HTR-8/SVneo (cell line): ENCODE data around the gene PDCD10.
A peak's percentile ranks its signal among the peaks of the same experiment; 100 is the strongest.

Experiments used
- DNase-seq: peaks from one replicate; pipeline ENCODE4 v3.0.0; 2011; ENCODE audit warnings: low spot score, mixed read lengths; ENCODE audit not compliant: insufficient read length
- FAIRE-seq: peaks from 2 replicates; lab custom pipeline; 2011; peaks lifted over from hg19 to GRCh38; lab: Jason Lieb, UNC

PDCD10 gene

DNA sequence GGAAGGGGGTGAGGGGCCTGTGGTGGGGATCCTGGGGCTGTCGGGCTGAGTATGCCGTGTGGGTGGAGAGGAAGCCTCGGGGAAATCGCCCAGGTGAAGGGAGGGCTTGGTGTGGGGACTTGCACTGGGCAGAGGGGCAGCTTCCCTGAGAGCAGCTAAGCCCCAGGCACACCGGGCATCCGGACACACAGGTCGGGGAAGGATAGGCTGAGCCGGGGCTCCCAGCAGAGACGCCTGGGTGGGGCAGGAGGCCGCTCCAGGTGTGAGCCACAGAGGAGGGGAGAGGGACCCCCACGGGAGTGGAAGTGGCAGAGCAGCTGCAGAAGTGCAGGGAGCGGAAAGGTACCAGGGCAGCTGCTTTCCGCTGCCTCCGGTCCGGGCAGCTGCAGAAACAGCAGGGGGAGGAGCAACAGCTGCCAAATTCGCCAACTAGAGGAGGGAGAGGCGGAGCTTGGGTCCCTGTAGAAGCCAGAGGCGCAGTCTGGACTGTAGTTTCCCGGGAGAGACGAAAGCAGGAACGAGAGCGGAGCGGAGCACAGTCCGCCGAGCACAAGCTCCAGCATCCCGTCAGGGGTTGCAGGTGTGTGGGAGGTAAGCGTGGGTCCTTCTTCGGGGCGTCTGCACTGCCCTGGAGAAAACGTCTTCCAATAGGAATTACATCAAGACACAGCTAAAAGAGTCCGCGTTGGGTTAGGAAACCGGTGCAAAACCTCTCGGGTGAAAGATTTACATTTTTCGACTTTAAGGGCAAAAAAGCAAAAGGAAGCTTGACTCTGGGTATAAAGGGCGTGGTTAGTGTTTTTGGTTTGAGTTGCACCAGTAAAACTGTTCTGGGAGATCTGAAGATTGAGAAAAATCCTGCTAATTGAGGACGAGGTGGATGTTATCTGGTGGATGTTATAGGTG is 794 bp upstream of the PDCD10 start, which contains the start of gene SERPINI1:
Gene SERPINI1 (plus strand): TSS at position 489 of the 906 bp plus-strand sequence. CDS start 53,408 bp downstream, outside the sequence.
- FAIRE-seq: peak; percentile 40
- DNase-seq: peak; percentile 81

DNA sequence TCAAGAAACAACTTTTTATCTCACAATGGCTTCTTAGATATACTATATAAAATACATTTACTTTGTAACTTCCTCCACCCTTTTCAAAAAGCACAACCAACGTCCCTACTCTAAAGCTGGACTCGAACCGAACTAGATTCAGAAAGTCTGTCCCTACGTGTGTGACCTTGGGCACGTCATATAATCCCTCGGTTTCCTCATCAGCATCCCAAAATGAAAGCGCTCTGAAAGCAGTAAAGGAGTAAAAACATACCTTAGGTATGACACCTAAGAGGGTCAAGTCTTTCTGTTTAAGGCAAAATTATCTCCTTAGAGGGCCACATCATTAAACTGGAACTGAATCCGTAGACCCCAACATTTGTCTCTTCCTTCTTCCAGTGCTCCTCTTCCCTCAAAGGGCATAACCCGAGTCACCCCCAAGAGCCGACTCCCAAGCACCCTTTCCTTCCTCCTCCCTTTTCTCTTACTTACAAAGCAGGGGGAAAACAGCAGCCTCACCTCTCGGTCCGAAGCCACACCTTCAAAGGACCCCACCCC is 663 bp downstream of the PDCD10 start:
- no peak for DNase-seq

DNA sequence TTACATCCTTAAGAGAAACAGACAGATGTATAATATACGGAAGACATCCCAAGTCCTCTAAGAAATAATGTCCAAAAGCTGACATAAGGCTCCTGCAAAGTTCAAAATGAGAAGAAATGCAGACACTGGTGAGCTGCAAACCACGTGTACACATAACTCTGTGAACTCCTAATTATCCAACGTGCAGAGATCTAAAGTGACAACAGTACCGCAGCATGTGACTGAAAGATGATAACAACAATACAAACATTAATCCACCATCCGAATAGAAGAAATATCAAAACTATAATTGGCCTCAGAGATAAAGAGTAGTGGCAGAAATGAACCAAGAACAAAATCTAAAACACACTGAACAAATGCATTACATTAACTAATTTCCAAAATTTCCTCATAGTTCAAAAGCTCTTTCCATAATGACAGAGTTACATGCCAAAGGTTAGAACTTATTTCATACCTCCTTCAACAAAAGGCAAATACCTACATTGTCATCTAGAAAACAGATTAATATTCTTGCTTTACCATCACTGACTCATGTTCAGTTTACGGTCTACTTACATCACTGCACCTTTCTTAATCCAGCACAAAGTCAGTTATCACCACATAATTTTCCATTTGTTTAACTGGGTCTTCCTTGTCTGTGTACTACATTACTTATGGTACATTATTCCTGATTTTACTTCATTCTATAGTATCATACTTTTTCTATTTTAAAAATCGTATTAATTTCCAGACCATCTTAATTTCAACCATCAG is 2.2 kb downstream of the PDCD10 start:
- DNase-seq: no peak
- FAIRE-seq: no peak

More for the DNA sequence above, 663 bp downstream of the PDCD10 start:
- no peak for FAIRE-seq

- FAIRE-seq (no peak), DNase-seq (no peak)
Observed at GRCh38 chr3:167731393-167731792, 3.3 kb downstream of the PDCD10 start.

DNA sequence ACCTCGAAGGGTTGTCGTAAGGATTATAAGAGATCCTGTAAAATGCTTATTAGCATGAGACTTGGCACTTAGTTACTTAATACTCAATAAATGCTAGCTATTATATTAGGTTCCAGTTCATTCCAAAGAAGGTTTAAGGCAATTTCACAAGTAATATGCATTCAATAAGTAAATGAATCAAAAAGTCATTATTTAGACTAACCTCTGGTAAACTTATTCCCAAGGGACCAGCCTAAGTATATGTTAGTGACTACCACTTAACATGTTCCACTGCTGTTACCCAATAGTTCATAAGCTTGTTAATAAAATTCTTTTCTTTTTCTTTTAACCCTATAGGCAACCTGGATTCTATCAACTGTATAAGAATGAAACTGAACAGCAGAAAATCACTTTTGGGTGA is 5.1 kb downstream of the PDCD10 start:
- DNase-seq: no peak

GRCh38 chr3:167728632-167729323 is 5.9 kb downstream of the PDCD10 start:
- FAIRE-seq (no peak), DNase-seq (no peak)

More for the DNA sequence above, 5.1 kb downstream of the PDCD10 start:
- FAIRE-seq: no peak

- DNase-seq (peak; percentile 37), FAIRE-seq (no peak)
Observed at GRCh38 chr3:167728176-167728575, 6.5 kb downstream of the PDCD10 start.

GRCh38 chr3:167723872-167724271 is 10.8 kb downstream of the PDCD10 start:
- no peak for FAIRE-seq
- no peak for DNase-seq

GRCh38 chr3:167723025-167723512 is 11.6 kb downstream of the PDCD10 start:
- DNase-seq (no peak), FAIRE-seq (no peak)

DNA sequence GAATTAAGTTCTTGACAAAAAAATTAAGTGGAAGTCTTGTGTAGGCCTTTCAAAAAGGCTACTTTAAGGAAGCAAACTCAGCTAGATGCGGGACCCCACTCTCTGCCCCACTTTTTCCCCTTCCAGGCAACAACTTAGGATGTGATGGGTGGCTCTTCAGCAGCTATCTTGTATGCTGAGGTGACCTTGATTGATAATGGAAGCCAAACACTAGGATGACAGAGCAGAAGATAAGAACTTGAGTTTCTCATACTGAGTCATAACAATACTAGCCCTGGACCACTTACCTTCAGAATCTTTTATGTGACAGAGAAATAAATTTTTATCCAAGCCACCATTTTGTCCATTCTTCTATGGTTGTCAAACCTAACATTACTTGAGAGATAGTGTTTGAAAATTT is 16.1 kb downstream of the PDCD10 start:
- DNase-seq: no peak
- FAIRE-seq: no peak

GRCh38 chr3:167716920-167717319 is 17.8 kb downstream of the PDCD10 start:
- no peak for FAIRE-seq
- DNase-seq: no peak

DNA sequence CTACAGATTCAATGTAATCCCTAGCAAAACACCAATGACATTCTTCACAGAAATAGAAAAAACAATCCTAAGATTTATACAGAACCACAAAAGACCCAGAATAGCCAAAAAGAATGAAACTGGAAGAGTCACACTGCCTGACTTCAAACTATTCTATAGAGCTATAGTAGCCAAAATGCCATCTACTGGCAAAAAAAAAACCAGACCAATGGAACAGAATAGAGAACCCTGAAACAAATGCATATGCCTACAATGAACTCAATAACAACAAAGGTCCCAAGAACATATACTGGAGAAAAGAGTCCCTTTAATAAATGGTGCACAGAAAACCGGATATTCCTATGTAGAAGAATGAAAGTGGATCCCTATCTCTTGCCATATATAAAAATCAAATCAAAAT is 19.8 kb downstream of the PDCD10 start:
- DNase-seq (no peak), FAIRE-seq (no peak)

GRCh38 chr3:167712445-167712844 is 22.2 kb downstream of the PDCD10 start:
- DNase-seq (no peak), FAIRE-seq (no peak)

- FAIRE-seq: no peak
- DNase-seq: no peak
Observed at GRCh38 chr3:167711439-167711838, 23.3 kb downstream of the PDCD10 start.

DNA sequence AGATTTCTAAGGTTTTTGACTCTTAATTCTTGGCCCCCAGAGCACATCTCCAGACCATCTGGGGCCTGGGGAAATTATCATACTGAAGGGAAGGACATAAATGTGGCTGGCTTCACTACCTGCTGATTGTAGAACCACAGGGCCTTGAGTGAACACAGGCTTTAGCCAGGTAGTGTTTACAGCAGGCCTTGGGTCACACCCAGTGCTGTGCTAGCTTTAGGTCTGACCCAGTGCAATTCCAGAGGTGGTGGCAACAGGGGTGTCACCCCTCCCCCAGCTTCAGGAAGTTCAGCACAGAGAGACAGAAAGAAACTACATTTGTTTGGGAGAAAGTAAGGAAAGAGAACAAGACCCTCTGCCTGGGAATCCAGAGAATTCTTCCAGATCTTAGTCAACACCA is 24.1 kb downstream of the PDCD10 start:
- DNase-seq (no peak), FAIRE-seq (no peak)

- no peak for DNase-seq
- no peak for FAIRE-seq
Observed at GRCh38 chr3:167709690-167710089, 25.0 kb downstream of the PDCD10 start.

GRCh38 chr3:167705840-167706239 is 28.9 kb downstream of the PDCD10 start:
- no peak for FAIRE-seq

DNA sequence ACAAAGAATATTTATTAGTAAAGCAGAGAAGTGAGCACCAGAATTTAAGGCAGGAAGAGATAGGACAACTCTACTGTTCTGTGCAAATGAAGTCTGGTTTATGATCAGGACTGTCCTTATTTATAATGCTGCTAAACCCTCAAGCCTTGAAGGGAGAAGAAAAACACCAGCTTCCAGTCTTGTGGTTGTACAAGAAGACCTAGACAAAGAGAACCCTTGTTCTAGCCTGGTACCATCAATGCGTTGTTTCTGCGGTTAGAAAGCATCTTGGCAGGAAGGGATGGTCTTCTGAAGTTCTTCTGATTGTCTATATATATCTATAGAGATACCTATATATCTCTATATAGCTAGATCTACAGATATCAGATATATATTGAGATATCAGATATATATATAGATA is 33.8 kb downstream of the PDCD10 start:
- no peak for FAIRE-seq
- no peak for DNase-seq

More at GRCh38 chr3:167705840-167706239, 28.9 kb downstream of the PDCD10 start:
- DNase-seq: no peak

GRCh38 chr3:167700046-167700445 is 34.6 kb downstream of the PDCD10 start:
- DNase-seq (no peak), FAIRE-seq (no peak)

DNA sequence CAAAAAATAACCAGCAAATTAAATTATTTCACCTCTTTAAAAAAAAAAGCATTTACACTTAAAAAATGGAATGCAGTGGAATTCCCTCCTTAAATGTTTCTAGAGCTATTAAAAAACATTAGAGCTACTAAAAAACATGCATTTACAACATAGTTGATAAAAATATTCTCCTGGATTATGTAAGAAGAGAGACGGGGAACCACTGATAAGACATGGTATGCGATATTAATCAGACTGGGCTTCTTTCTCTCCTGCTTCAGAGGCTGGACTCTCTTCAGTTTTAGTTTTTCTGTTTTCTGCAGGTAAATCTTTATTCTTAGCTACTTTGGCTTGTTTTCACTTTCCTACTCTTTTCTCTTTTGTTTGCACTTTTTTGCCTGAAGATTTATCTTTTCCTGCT is 40.6 kb downstream of the PDCD10 start:
- no peak for DNase-seq
- no peak for FAIRE-seq
